MV-4-11 (cell line): ENCODE measurements around the gene MYO7B.

ENCODE experiments used
- DNase-seq: peaks from one replicate; lab custom pipeline; 2025; lab: John Stamatoyannopoulos, UW

MYO7B gene

DNA sequence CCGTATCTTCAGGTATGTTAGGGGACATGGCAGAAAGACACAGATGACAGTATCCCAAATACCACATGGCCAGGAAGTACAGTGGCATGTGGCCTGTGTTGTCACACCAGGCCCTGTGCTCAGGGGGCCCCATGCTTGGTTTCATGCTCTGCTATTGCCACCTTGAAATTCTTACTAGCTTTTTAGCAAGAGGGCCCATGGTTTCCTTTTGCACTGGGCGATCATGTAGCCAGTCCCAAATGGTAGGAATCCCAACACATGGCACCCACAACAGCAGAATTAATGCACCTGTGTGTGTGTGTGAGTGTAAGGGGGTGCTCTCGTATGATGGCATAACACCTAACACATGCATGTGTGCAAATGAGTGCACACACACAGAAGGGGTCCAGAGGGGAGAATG, 39.2 kb downstream of the MYO7B start:
- peak; percentile 17 for DNase-seq

DNA sequence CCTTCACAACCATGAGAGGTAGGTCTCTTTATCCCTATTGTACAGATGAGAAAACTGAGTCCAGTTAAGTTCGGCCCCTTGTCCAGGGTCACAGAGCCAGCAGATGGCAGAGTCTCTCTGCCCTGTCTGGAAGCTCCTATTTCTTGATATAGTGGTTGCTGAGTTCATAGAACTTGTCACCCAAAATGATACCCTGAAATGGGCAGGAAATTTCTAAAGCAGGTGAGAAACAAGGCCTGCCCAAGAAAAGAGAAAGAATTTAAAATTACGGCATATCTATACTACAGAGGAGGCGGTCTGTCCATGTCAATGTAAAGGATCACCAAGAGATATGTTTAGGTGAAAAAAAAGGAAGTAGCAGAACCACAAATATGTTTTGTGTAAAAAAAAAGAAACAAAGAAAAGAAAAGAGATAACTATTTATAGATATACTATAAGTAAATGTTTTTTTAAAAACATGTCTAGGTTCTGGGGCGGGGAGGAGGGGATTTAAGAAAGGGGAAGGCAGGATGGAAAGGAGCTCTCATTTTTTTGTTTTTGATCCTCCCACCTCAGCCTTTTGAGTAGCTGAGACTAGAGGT, 39.8 kb downstream of the MYO7B start:
- DNase-seq, result peak; percentile 91

DNA sequence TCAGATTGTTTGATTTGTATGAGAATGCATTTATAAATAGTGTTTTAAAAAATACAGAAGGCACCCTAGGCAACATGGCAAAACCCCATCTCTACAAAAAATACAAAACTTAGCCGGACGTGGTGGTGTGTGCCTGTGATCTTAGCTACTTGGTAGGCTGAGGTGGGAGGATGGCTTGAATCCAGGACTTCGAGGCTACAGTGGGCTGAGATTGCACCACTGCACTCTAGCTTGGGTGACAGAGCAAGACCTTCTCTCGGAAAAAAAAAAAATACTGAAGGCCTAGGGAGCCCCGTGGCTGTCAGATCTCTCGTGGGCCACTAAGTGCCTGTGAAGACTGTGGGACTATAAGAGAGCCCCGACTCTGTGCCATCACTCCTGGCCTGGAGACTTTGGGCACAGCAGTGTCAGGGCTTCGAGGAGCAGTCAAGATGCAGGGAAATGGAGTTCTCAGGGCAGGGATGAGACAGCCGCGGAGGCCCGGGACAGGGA, 40.5 kb downstream of the MYO7B start:
- DNase-seq, result no peak

DNA sequence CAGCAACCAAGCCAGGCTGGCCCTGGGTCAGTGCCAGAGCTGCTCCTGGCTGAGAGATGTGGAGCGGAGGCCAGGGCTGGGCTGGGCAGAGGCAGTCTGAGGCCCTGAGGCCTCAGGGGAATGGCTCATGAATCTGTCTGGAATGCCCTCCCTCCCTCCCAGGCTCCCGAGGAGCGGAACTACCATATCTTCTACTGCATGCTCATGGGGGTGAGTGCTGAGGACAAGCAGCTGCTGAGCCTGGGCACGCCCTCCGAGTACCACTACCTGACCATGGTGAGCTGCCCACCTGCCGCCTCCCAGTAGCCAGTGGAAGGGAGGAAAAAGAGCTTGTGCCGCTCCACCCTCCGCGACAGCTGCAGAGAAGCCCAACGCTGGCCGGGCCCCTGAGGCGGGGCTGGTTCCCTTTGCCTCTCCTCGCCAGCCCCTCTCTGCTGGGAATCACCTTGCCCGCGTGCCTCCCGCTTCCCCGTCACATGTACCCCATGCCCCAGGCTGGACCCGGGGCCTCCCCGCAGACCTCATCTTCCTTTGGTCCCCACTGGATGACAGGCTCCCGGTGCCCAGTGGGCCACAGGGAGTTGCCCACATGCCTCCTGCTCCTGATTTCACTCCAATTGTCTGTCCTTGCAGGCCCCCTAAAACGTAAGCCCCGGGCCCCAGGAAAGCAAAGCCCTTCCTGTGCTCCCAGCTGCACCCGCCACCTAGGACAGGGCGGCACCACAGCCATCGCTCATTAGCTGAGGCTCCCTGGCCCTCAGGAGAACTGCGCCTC, 41.1 kb downstream of the MYO7B start:
- no peak for DNase-seq

DNA sequence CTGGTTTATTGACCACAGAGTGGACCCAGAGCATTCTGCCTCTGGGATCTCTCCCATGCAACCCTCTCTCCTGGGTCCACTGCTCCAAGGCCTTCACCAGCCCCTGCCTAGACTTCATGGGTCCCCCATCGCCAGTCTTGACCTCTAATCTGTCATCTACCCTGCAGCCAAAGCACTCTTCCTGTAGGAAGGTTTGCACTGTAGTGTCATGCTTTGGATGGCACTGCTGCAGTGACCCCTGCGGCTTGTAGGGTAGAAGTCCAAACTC, 41.7 kb downstream of the MYO7B start:
- no peak for DNase-seq

DNA sequence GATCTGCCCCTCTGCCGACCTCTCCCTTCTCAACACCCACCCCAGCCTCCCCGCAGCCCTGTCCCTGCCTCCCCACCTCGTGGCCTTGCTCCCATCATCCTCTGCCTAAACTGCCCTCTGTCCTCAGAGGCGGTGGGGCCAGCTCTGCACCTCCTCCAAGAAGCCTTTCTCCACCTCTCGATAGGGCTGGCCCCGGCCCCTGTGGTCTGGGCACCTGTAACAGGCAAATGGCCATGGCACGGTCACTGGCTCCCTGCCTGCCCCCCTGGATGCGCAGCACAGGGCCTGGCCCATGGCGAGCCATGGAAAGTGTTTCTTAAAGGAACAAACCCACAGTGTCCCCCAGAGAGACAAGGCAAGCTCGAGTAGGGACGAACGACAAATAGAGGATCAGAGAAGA, 42.0 kb downstream of the MYO7B start:
- no peak for DNase-seq

DNA sequence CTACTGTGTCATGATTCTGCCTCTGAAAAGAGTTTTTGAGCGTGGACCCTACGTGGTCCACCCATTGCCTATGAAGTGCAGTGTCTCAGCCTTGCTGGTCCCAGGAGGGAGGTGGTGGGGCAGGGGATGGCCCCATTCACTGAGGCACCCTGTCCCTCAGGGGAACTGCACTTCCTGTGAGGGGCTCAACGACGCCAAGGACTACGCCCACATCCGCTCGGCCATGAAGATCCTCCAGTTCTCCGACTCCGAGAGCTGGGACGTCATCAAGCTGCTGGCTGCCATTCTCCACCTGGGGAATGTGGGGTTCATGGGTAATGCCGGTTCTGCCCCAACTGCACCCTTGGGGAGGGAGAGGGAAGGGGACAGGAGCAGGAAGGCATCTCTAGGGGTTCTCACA, 42.5 kb downstream of the MYO7B start:
- no peak for DNase-seq

DNA sequence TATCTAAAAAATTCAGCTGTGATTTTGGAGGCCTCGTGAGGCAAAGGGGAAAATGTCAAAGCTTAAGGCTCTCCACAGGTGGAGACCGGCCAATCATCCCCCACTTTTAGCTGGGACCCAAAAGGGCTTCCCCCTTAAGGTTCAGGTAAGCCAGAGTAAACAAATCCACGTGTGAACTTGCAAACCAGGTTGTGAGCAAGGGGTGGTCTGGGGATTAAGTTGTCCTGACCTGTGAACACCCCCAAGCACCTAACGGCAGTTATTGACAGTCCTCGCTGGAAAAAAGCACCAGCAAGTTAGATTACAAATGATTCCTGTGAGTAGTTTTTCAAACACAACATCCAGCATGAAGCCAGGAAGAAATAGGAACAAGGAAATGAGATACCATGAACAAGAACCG, 42.9 kb downstream of the MYO7B start:
- no peak for DNase-seq

DNA sequence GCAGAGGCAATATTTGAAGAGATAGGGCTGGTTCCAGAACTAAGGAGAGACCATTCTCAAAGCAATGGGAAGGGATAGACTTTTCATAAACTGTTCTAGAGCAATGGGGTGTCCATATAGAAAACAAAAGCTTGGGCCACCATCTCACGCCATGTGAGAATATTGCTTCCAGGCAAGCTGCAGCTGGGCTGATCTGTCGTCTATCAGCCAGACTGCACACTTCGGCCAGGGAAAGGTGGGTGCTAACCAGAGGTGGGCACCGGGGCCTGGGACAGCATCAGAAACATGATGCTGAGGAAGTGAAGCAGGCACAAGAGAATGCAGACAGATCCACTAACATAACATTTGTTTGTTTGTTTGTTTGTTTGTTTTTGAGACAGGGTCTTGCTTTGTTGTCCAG, 43.7 kb downstream of the MYO7B start:
- DNase-seq, result no peak

DNA sequence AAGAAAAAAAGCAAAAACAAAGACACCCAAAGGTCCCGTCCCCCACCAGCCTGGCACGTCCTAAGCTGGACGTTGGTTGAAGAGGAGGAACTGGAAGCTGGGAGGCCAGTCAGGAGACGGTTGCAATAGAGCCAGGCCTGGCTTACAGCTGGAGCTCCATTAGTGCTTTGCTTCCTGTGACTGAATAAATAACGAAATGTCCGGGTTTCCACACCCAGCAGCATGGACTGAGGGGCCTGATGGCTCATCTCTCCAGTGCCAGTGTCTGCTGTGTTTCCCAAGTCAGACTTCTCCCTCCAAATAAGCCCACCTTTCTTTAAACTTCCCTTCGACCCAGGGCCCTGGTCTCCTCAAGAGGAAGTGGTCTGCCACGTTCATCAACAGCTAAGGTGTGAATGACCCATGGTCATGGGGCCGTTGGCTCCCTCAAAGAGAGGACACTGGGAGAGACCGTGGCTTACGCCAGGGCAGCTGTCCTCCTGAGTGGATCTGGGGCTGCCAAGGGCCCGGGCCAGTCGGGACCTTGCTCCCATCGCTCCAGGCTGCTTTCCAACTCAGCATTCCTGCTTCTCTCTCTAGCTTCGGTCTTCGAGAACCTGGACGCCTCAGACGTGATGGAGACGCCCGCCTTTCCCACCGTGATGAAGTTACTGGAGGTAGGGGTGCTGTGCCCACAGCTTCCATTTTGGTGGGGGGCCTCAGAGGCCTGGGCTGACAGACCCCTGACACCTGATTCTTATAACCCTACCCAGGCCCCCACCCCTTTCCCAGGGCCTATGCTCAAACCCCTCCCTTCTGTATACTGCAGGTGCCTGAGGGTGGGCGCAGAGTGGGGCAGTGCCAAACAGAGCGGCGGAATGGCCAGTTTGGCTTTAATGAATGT, 44.9 kb downstream of the MYO7B start:
- DNase-seq, result peak; percentile 80

DNA sequence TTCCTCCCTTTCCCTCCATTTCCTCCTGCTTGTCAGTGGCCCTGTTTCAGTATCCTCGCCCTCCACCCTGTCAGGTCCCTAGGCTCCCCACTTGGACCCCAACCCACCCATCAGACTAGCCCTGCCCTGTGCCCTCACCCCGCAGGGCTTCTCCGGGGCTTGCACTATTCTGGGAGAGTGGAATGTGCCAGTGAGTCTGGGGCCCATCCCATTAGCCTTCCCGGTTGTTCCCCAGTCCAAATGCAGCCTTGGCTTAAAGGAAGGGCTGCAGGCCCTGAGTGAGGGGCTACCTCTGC, 45.5 kb downstream of the MYO7B start:
- DNase-seq, result no peak

DNA sequence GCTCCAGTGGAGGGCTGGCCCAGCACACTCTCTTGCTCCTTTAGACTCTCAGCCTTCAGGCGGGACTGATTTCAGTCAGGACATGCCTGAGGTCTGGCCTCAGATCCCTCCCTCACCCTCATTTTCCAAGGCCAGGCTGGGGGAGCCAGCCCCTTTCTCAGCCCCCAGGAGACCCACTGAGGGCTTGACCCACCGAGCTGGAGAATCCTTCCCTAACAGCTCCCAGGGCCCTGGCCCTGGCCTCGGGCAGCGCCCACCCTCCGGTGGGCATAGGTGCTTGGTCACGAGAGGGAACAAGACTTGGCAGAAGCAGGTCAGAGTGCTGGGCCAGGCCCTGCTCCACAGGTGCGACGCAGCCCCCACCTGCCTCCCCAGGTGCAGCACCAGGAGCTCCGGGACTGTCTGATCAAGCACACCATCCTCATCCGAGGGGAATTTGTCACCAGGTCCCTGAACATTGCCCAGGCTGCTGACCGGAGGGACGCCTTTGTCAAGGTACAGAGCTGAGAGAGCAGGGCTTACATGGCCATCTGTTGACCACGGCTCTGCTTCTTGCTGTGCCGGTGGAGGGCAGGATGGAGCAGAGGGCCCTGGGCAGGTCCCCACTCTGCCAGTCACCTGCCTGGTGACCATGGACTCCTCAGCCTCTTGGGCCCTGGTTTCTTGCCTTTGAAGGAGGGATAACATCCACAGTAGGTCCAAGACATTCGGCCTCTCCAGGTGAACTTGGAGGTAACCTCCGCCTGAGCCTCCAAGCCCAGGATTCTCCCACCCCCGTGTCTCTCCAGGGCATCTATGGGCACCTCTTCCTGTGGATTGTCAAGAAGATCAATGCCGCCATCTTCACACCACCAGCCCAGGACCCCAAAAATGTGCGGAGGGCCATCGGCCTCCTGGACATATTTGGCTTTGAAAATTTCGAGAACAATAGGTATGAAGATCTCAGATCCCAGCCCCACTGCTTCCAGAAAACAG, 46.3 kb downstream of the MYO7B start:
- no peak for DNase-seq

DNA sequence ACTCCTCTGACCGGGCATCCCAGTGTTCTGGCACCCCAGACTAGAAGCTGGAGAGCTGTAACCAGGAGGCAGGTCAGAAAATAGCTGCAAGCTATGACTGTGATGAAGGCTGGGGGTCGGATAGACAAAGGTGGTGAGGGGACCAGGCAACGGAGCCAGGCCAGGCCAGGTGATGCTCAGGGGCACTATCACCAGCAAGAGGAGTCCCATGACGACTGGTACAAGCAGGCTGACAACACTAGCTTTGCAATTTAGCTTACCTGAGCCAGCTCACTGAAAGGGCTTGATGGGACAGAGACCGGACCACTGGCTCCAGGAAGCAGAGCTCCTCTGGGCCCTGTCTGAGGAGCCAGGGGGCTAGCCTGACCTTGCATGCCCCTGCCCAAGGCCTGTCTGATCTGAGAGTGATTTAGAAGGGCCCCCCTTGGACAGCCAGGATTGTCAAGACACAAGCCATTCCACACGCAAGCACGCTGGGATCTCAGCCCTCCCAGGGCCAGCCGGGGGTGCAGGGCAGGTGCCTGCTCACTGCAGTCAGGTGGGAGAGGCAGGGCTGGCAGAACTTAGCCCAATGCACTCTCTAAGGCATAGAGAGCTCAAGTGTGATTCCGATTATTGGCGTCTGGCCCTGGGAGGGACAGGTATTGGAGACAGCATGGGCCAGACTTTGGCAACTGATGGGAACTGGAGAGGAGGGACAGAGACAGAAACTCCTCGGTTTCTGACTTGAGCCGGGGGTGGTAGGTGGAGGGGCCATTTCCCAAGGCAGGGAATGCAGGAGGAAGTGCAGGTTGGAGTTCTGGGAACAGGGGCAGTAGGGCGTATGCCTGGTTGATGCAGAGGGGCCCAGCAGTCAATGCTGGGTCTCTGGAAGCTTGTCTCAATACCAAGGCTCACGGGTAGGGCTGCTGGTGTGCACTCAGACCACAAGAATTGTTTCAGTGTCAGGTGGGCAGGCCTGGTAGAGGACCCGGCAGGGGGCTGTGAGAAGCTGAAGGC, 47.7 kb downstream of the MYO7B start:
- DNase-seq, result no peak

DNA sequence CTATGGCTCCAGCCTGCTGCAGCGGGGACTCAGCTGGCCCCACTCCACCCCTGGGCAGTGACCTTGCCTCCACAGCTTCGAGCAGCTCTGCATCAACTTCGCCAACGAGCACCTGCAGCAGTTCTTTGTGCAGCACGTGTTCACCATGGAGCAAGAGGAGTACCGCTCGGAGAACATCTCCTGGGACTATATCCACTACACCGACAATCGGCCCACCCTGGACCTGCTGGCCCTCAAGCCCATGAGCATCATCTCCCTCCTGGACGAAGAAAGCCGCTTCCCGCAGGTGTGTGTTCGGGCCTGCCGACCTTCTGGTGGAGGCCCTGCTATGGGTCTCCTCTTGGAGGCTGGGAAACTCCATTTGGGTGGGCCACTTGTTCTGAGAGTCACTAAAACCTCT, 48.6 kb downstream of the MYO7B start:
- no peak for DNase-seq

DNA sequence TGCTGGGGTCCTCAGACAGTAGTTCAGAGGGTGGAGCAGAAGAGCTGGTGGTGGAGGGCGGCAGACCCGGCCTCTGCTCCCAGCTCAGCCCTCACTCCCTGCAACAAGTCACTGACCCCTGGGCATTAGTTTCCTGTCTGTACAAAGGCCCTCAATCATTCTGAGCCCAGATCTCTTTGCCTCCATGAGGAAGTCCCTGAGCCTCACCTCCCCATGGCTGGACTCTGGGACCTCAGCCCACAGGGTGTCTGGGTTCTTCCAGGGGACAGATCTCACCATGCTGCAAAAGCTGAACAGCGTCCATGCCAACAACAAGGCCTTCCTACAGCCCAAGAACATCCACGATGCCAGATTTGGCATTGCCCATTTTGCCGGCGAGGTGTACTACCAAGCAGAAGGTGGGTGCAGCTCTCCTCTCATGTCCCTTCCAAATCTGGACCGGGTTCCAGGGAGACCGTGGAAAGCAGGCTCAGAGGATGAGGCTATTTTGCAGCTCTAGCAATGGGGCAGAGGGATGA, 49.1 kb downstream of the MYO7B start:
- no peak for DNase-seq

DNA sequence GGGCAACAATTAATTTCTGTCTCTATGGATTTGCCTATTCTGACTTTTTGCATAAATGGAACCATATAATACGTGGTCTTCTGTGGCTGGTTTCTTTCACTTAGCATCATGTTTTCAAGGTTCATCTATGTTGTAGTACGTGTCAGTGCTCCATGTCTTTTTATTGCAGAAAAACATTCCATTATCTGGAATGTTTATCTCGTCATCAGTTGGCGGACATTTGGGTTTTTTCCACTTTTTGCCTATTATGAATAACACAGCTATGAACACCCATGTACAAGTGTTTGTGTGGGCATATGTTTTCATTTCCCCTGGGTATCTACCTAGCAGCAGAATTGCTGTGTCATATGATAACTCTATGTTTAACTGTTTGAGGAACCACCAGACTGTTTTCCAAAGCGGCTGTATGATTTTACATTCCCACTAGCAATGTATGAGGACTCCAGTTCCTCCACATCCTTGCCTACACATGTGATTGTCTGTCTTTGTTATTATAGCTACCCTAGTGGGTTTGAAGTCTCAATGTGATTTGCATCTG, 49.9 kb downstream of the MYO7B start:
- DNase-seq, result no peak

DNA sequence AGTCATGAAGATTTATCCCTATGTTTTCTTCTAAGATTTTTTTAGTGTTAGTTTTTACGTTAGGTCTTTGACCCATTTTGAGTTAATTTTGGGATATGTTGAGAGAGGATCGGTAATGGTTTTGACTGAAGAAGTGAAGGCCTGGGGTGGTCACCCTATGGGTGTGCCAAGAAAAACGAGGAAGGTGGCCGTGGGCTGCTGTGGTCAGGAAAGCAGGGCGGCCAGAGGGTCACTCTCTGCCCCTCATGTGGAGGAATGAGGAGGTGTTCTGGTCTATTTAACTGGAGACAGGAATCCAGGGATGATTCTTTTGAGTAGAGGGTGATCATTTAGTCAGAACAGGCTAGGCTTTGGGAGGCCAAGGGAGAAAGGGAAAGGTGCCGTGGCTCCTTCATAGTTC, 50.7 kb downstream of the MYO7B start:
- DNase-seq, result no peak

DNA sequence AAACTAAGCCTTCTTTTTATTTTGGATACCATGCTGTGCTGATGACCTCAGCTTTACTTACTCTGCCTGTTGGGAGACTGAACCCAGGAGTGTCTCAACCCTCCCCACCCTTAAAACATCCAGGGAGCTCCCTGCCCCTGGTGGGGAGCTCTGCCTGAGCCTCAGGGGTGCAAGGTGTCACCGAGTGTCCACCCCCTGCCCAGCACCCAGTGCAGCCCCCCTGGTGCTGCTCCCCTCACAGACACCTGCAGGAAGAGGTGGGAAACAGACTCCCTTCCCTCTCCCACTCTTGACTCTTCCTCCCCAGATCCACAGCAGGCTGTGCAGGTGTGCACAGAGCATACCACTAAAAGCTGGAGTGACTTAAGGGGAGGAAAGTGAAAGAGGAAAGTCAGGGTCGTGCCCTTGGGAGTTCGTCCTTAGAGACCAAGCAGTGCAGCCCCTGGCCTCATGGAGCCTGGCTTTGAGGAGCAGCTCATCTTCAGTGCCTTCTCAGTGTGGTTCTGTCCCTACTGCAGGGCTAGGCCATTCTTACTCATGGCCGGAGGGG, 51.3 kb downstream of the MYO7B start:
- no peak for DNase-seq

DNA sequence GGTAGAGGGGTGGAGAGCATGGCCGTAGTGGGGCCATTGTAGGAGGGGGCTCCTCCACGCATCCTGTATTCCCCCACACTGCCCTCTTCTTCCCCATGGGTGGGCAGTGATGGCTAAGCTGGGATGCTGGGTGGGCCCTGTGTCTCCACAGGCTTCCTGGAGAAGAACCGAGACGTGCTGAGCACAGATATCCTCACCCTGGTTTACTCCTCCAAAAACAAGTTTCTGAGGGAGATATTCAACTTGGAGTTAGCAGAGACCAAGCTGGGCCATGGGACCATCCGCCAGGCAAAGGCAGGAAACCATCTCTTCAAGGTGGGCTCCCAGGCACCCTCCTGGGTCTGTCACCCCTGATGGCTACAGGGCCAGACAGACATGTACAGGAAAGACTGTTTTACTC, 52.8 kb downstream of the MYO7B start:
- DNase-seq, result no peak

DNA sequence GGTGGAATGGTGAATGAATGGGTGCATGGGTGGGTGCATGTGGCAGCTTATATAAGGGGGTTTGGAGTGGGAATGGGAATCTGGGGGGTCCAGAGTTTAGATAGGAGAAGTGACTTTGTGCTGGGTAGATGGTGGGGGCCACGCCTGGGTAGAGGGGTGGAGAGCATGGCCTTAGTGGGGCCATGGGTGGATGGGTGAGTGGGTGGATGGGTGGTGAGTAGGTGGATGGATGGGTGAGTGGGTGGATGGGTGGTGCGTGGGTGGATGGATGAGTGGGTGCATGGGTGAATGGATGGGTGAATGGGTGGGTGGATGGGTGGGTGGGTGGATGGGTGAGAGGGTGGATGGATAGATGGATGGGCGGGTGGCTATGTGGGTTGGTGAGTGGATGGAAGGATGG, 53.9 kb downstream of the MYO7B start:
- no peak for DNase-seq
